ENCODE measurements around the gene KCNQ4. TPM values are rescaled to one million over a fixed set of nuclear protein-coding genes. Genes with fewer than 3 reads are reported as not detected.

Gene KCNQ4
- total RNA-seq, 1 donor from 2014 or later = 0.76 TPM

DNA sequence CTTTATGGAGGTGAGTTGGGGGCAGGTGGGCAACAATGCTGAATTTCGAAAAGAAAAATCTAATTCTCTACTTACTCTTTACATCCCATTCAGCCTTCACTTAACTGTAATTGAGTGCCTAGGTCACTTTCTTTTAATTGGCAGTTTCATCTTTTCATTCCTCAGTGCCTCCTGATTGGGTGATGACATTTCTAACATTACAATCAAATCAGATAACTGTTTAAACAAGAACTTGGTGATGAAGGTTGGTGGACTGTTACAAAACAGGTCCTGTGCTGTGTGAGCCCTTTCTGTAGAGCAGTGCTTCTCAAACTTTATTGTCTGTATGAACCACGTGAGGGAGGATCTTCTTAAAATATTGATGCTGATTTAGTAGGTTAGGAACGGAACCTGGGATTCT lies 40.1 kb upstream of the KCNQ4 start:
- Mint-ChIP-seq H3K9me3 (ENCODE audit: unreplicated experiment) (no peaks in the 10 kb centered on the region), H3K4me1 (ENCODE audit: low read depth, unreplicated experiment) (peaks cover 23% of the 10 kb centered on the region), H3K4me3 (ENCODE audit: unreplicated experiment) (no peak overlapping the region), H3K27ac (ENCODE audit: unreplicated experiment) (no peak overlapping the region), H3K27me3 (ENCODE audit: unreplicated experiment) (peaks cover 5% of the 10 kb centered on the region), H3K36me3 (ENCODE audit: unreplicated experiment) (no peaks in the 10 kb centered on the region)
- no peak for DNase-seq
- TF ChIP-seq, protein P1, sequence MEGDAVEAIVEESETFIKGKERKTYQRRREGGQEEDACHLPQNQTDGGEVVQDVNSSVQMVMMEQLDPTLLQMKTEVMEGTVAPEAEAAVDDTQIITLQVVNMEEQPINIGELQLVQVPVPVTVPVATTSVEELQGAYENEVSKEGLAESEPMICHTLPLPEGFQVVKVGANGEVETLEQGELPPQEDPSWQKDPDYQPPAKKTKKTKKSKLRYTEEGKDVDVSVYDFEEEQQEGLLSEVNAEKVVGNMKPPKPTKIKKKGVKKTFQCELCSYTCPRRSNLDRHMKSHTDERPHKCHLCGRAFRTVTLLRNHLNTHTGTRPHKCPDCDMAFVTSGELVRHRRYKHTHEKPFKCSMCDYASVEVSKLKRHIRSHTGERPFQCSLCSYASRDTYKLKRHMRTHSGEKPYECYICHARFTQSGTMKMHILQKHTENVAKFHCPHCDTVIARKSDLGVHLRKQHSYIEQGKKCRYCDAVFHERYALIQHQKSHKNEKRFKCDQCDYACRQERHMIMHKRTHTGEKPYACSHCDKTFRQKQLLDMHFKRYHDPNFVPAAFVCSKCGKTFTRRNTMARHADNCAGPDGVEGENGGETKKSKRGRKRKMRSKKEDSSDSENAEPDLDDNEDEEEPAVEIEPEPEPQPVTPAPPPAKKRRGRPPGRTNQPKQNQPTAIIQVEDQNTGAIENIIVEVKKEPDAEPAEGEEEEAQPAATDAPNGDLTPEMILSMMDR (IDR thresholded peaks at IDR 0.05; ENCODE audit: partially characterized antibody, unreplicated experiment) = no peak

DNA sequence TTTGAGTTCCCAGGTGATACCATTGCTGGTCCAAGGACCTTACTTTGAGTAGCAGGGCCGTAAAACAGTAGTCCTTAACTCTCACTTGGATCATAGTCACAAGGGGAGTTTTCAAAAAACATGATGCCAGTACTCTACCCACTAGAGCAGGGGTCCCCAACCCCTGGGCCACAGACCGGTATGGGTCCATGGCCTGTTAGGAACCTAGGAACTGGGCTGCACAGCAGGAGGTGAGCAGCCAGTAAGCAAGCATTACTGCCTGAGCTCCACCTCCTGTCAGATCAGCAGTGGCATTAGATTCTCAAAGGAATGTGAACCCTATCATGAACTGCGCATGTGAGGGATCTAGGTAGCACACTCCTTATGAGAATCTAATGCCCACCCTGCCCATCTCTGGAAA lies 39.7 kb upstream of the KCNQ4 start:
- Mint-ChIP-seq H3K27ac (ENCODE audit: unreplicated experiment) (no peak overlapping the region), H3K4me1 (ENCODE audit: low read depth, unreplicated experiment) (peaks cover 23% of the 10 kb centered on the region), H3K36me3 (ENCODE audit: unreplicated experiment) (no peaks in the 10 kb centered on the region), H3K9me3 (ENCODE audit: unreplicated experiment) (no peaks in the 10 kb centered on the region), H3K27me3 (ENCODE audit: unreplicated experiment) (peaks cover 5% of the 10 kb centered on the region), H3K4me3 (ENCODE audit: unreplicated experiment) (no peak overlapping the region)
- DNase-seq = no peak
- TF ChIP-seq, protein P1 (IDR thresholded peaks at IDR 0.05; ENCODE audit: partially characterized antibody, unreplicated experiment) = no peak

DNA sequence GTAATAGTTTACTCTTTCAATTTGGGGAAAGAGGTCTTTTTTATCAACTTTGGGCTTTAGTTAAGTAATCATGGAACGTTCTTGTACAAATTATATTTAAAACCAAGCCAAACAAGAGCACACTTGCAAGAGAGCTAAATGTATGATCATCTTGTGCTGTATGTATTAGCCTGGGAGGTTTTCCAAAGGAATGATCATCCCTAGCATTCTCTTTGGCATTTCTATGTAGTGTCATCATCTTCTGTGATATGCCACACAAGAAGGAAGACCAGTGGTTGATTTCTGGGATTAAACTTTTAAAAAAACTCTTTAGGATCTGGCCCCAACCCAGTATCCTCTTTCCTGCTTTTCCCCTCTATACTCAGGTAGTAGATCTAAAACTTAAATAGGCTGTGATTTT lies 38.4 kb upstream of the KCNQ4 start:
- Mint-ChIP-seq H3K4me1 (ENCODE audit: low read depth, unreplicated experiment) (peaks cover 23% of the 10 kb centered on the region), H3K9me3 (ENCODE audit: unreplicated experiment) (no peaks in the 10 kb centered on the region), H3K27ac (ENCODE audit: unreplicated experiment) (peak overlapping the region; percentile 94), H3K36me3 (ENCODE audit: unreplicated experiment) (no peaks in the 10 kb centered on the region), H3K4me3 (ENCODE audit: unreplicated experiment) (no peak overlapping the region), H3K27me3 (ENCODE audit: unreplicated experiment) (peaks cover 5% of the 10 kb centered on the region)
- DNase-seq = no peak
- TF ChIP-seq, protein P1 (IDR thresholded peaks at IDR 0.05; ENCODE audit: partially characterized antibody, unreplicated experiment) = no peak

DNA sequence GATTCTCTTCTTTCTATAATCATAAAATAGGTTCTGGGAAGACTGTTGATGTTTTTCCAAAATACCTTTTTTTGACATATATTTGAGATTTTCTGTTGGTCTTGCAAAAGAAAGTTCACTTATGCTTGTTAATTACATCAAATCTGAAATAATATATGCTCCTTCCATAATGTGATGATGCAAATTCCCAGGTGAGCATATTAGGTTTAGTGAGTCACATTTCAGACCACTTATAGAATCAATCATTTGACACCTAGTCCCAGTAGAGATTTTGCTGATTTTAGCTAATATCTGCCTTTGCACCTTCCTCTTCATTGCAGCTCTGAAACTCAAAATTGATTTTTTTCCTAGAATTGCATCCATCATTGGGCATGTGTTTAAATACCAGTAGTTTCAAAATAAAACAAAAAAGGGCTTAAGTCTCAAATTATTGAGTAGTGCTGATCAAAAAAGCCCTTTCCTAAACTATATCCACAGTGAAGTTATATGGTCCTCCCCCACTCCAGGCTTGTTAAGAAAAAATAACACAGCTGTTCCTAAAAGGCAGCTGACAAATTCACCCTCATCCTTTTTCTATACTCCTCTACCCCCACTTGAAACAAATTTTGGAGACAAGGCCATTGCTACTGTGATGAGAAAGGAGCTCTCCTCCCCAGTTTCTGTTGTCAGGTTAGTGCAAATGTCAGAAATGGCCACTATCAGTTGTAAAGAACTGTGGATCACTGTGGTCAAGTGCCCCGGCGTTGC lies 37.1 kb upstream of the KCNQ4 start:
- peaks cover 23% of the 10 kb centered on the region for H3K4me1 Mint-ChIP-seq (ENCODE audit: low read depth, unreplicated experiment)
- H3K27ac Mint-ChIP-seq (ENCODE audit: unreplicated experiment) = peak overlapping the region; percentile 94
- TF ChIP-seq, protein P1 (IDR thresholded peaks at IDR 0.05; ENCODE audit: partially characterized antibody, unreplicated experiment) = no peak
- H3K36me3 Mint-ChIP-seq (ENCODE audit: unreplicated experiment) = no peaks in the 10 kb centered on the region
- H3K4me3 Mint-ChIP-seq (ENCODE audit: unreplicated experiment) = peak overlapping the region; percentile 80
- no peaks in the 10 kb centered on the region for H3K9me3 Mint-ChIP-seq (ENCODE audit: unreplicated experiment)
- H3K27me3 Mint-ChIP-seq (ENCODE audit: unreplicated experiment) = peaks cover 5% of the 10 kb centered on the region
- DNase-seq = no peak
